HUES64 (cell line): ENCODE measurements around the gene FAM50B.

Experiments
- H3K27ac ChIP-seq: 2 replicates; pipeline ENCODE4 v1.7.0; 2013; ENCODE audit warnings: low read depth, low read length, inconsistent platforms
- H3K27me3 ChIP-seq: 2 replicates; pipeline ENCODE4 v1.6.1; 2013; ENCODE audit warnings: mild to moderate bottlenecking, low read length; ENCODE audit not compliant: insufficient read depth
- H3K36me3 ChIP-seq: 2 replicates; pipeline ENCODE4 v1.6.1; 2013; ENCODE audit warnings: mild to moderate bottlenecking, low read length; ENCODE audit not compliant: insufficient read depth
- H3K4me1 ChIP-seq: 2 replicates; pipeline ENCODE4 v1.6.1; 2013; ENCODE audit warnings: mild to moderate bottlenecking, low read length, moderate library complexity; ENCODE audit not compliant: insufficient read depth
- H3K4me3 ChIP-seq: 2 replicates; pipeline ENCODE4 v1.5.1; 2013; ENCODE audit warnings: mild to moderate bottlenecking, low read length, moderate library complexity
- H3K9ac ChIP-seq: 2 replicates; pipeline ENCODE4 v1.6.1; 2013; ENCODE audit warnings: mild to moderate bottlenecking, low read depth, low read length
- H3K9me3 ChIP-seq: 2 replicates; pipeline ENCODE4 v1.6.1; 2013; ENCODE audit warnings: low read depth, low read length; ENCODE audit not compliant: insufficient read depth
- WGBS: fragments of 150-250, 120-280 bp; methylation state at CpG from one replicate; pipeline ENCODE4 v1.1.7; 2013; ENCODE audit warnings: missing lambda C conversion rate; 5-methylcytosine and 5-hydroxymethylcytosine counted together

The FAM50B gene

DNA sequence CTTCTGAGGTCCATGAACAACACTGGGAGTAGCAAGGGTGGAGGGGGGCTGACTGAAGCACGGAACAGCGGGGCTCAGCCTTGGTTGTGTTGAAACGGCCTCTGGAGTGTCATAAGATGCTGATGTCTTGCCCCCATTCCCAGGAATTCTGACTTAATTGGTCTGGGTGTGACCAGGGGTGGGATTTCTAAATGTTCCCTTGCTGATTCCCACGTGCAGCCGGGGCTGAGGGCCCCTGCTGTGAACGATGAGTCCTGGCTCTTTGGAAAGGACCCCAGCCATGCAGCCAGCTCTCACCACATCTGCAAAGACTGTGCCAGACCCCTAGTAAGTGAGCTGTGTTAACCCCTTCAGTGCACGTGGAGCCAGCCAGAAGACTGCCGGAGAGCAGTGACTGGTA, 28.6 kb upstream of the FAM50B start:
- Histone ChIP-seq H3K4me3 (no peak overlapping the region), H3K27me3 (no peaks in the 10 kb centered on the region; the same call in 1 of the 2 replicates), H3K9me3 (no peaks in the 10 kb centered on the region), H3K27ac (no peak overlapping the region), H3K36me3 (no peaks in the 10 kb centered on the region), H3K4me1 (peaks cover 15% of the 10 kb centered on the region; the same call in 1 of the 2 replicates), H3K9ac (no peak overlapping the region)
- WGBS = 46% methylated on average over 8 of the region's 8 CpGs

DNA sequence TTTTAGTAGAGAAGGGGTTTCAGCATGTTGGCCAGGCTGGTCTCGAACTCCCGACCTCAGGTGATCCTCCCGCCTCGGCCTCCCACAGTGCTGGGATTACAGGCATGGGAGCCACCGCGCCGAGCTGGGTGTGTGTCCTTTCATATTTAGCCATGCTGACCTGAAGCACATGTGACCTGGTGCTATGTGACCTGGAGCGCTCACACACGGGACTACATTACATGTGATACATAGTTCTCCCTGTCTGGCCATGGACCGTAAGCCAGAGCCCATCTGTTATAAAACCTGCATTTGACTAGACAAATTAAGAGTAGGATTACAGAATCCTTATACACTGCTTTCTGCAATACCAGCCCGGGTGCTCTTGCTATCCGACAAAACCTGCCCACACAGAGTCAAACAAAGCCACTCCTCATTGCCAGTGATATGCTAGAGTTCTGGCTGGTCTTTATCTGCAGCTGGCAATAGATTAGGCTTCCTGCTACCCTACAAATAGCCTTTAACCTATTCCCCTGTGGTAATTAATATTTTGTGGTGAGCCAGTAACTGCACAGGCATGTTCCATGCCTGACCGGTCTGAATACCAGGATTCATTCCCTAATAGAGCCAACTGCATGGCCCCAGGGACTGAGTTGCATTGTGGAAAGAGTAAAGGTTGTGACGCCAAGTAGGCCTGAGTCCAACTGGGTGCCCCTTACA, 26.3 kb upstream of the FAM50B start:
- WGBS = 92% methylated on average over 14 of the region's 14 CpGs
- Histone ChIP-seq H3K4me3 (no peak overlapping the region), H3K4me1 (peaks cover 11% of the 10 kb centered on the region; the same call in 1 of the 2 replicates), H3K27ac (no peak overlapping the region), H3K27me3 (no peaks in the 10 kb centered on the region; the same call in 1 of the 2 replicates), H3K9me3 (no peaks in the 10 kb centered on the region), H3K9ac (no peak overlapping the region), H3K36me3 (no peaks in the 10 kb centered on the region)

DNA sequence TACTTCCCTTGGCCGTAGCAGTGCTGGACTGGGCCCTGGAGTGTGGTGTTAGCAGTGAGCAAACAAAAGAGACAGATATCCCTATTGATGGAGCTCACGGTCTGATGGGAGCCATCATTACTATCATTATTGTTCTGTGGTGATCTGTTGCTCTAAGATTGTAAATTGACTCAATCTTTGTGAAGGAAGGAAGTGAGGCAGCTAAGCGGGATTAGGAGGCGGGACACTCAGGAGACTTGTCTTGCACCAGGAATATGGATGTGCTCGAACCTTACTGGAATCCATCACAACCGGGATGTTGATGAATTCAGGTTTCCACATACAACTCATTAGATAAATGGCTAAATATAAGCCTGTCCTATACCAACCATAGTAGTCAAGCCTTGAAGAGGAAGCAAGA, 25.5 kb upstream of the FAM50B start:
- no peaks in the 10 kb centered on the region for H3K36me3 ChIP-seq
- WGBS = 91% methylated on average over 6 of the region's 6 CpGs
- H3K9me3 ChIP-seq = no peaks in the 10 kb centered on the region
- no peak overlapping the region for H3K4me3 ChIP-seq
- no peak overlapping the region for H3K27ac ChIP-seq
- peaks cover 9% of the 10 kb centered on the region; the same call in 1 of the 2 replicates for H3K4me1 ChIP-seq
- no peaks in the 10 kb centered on the region; the same call in 1 of the 2 replicates for H3K27me3 ChIP-seq
- H3K9ac ChIP-seq = no peak overlapping the region

DNA sequence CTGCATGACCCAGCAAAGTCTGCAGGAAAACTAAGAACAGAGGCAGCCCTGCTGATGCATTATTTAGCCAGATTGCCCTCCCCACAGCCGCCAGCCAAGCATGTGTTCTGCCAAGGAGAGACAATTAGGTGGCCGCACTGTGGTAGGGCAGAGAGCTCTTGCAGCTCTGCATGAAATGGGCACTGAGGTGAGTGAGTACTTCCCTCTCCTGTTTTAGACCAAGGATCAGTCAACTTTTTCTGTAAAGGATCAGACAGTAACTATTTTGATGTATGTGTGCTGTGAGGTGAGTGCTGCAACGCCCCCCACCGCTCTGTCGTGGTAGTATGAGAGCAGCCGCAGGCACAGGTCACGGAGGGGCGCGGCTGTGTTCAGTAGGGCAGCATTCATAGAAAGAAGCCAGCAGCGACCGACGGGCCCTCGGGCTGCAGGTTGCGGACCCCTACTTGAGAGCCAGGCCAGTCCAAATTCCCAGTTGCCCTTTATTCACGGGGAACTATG, 23.8 kb upstream of the FAM50B start:
- no peaks in the 10 kb centered on the region for H3K36me3 ChIP-seq
- peaks cover 9% of the 10 kb centered on the region; the same call in 1 of the 2 replicates for H3K4me1 ChIP-seq
- H3K9ac ChIP-seq = no peak overlapping the region
- no peaks in the 10 kb centered on the region for H3K9me3 ChIP-seq
- WGBS = 58% methylated on average over 15 of the region's 15 CpGs
- no peak overlapping the region for H3K27ac ChIP-seq
- no peak overlapping the region for H3K4me3 ChIP-seq
- H3K27me3 ChIP-seq = no peaks in the 10 kb centered on the region; the same call in 1 of the 2 replicates

DNA sequence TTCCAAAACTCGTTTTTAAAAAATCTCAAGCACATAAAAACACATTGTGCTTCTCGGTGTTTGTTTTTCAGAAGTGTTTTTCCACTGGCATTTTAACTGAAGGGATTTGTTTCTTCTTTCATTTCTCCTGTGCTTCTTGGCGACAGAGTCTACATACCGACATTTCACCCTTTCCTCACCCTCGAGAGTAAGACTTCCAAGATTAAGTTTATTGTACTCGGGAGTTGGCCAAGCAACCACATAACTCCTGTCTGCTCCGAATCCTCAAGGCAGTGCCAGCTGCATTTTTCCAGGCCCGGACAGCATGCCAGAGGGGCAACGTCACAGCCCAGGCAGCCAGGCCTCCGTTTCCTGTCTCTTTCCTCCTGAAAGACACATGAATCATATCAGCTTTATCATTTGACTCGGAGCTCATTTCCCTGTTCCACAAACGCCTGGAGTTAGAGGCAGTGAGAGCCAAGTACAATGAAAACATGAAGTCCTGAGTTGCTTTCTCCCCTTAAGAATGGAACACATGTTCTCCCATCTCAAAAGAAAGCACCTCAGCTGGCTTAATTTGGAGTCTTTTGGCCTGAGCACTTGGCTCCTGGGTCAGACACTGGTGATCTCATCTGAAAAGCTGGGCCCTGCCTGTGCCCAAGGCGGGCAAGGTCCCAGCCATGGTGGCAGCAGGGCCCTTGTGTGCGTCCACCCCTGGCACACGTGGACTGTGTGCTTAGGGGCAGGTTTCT, 23.2 kb upstream of the FAM50B start:
- H3K27ac ChIP-seq = no peak overlapping the region

DNA sequence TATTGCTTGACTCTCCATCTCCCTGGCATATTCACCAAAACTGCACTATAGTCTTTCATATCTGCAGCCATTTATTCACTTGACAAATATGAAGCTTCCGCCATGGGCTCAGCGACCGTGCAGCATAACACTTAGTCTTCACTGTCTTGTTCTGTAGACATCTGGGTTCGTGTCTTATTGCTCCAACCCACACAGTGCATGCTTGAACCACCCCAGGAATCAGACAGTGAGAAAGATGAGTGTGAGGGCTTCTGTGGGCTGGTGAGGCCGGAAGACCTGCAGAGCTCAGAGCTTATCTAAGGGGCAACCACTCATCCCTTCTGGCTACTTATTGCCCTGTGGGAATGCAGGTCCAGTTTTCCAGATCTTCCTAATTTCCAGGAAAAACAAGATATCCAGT, 19.9 kb upstream of the FAM50B start:
- H3K27me3 ChIP-seq = no peaks in the 10 kb centered on the region
- H3K4me3 ChIP-seq = no peak overlapping the region
- H3K9me3 ChIP-seq = no peaks in the 10 kb centered on the region
- no peak overlapping the region for H3K27ac ChIP-seq
- H3K4me1 ChIP-seq = peaks cover 4% of the 10 kb centered on the region; the same call in 1 of the 2 replicates
- WGBS = 96% methylated on average over 5 of the region's 5 CpGs
- H3K36me3 ChIP-seq = no peaks in the 10 kb centered on the region
- no peak overlapping the region for H3K9ac ChIP-seq

More for the DNA sequence above, 23.2 kb upstream of the FAM50B start:
- 84% methylated on average over 15 of the region's 15 CpGs for WGBS
- no peak overlapping the region for H3K4me3 ChIP-seq
- H3K4me1 ChIP-seq = peaks cover 4% of the 10 kb centered on the region; the same call in 1 of the 2 replicates
- no peaks in the 10 kb centered on the region for H3K9me3 ChIP-seq
- no peaks in the 10 kb centered on the region for H3K36me3 ChIP-seq
- no peaks in the 10 kb centered on the region for H3K27me3 ChIP-seq
- H3K9ac ChIP-seq = no peak overlapping the region

DNA sequence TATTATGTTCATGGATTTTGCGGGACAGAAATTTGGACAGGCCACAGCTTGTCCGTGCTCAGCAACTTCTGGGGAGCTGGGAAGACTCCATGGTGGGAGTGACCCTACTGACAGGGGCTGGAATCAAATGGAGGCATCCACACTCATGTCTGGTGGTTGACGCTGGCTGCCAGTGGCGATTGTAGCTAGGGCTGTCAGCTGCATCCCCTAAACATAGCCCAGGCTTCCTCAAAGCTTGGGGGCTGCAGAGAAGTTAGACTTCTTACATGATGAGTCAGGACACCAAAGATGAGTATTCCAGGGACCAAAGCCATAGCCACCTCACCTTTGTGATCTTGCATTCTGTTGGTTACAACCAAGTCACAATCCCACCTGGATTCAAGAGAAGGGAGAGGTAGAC, 18.4 kb upstream of the FAM50B start:
- Histone ChIP-seq H3K9me3 (no peaks in the 10 kb centered on the region), H3K4me1 (no peaks in the 10 kb centered on the region), H3K27ac (no peak overlapping the region), H3K9ac (no peak overlapping the region), H3K4me3 (no peak overlapping the region), H3K27me3 (no peaks in the 10 kb centered on the region), H3K36me3 (no peaks in the 10 kb centered on the region)
- 95% methylated on average over 4 of the region's 4 CpGs for WGBS

DNA sequence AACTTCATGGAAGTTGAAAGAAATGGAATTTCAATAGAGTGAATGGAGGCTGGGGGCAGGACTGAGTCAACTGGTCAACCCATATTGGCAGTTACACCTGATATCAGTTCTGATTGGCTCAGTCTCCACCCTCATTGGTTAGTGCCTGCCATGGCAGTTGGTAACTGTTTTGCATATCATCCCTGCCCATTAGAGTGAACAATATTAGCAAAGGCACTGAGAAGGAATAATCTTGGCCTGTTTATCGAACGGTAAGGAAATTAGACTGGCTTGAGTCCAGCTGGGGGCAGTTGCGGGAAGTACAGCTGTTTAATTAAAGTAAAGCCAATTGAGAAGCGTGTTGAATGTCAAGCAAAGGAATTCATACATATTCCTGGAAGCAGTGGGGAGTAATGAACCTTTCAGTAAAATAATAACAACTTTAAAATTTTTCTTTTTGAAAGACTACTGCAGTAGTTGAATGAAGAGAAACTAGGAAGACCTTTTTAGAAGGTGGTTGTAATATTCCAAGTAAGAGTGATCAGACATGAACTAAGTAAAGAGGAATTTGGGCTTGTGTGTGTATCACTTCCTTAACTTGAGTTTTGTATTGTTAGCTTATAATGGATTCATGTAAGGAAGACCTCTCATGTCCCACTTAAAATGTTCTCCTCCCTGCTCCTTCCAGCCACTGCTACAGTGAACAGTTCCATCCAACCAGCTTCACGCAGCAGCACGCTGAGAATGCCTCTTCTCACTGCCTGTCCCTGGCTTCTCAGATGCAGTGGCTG, 17.2 kb upstream of the FAM50B start:
- H3K36me3 ChIP-seq = no peaks in the 10 kb centered on the region
- H3K27me3 ChIP-seq = no peaks in the 10 kb centered on the region
- no peak overlapping the region for H3K27ac ChIP-seq
- H3K4me1 ChIP-seq = no peaks in the 10 kb centered on the region
- H3K9ac ChIP-seq = no peak overlapping the region
- WGBS = 93% methylated on average over 6 of the region's 6 CpGs
- H3K4me3 ChIP-seq = no peak overlapping the region
- H3K9me3 ChIP-seq = no peaks in the 10 kb centered on the region

DNA sequence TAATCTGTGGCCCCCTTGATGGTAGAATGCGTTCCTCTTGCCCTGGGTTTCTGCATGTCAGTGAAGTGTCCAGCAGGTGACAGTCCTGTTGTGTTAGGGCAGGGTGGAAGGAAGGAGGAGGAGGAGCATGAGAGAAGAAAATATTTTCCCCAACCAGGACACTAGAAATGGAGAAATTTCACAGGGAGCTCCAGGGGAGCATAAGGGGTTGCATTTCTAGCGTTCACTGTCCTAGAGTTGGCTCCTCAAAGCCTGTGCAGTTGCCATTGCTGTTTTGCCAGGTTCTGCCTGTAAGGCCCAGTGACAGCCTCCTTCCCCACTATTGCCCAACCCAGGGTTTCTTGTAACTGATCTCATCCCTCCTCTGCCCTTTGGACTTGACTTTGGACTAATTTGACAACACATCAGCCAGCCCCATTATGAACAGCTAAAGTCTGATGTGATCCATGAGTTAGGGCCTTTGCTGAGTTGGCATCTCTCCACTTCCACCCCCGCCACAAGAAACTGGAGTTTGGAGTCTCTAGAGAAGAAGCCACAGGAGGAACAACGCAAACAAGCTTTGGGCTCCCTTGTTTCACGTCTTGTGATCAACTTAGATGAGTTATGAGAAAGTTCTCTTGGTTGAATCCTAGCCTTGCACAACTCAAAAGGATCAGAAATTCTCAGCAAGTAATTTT, 14.0 kb upstream of the FAM50B start:
- Histone ChIP-seq H3K4me3 (no peak overlapping the region), H3K9me3 (no peaks in the 10 kb centered on the region), H3K27me3 (no peaks in the 10 kb centered on the region), H3K9ac (no peak overlapping the region), H3K4me1 (no peaks in the 10 kb centered on the region), H3K36me3 (no peaks in the 10 kb centered on the region), H3K27ac (no peak overlapping the region)
- WGBS = 93% methylated on average over 5 of the region's 5 CpGs

DNA sequence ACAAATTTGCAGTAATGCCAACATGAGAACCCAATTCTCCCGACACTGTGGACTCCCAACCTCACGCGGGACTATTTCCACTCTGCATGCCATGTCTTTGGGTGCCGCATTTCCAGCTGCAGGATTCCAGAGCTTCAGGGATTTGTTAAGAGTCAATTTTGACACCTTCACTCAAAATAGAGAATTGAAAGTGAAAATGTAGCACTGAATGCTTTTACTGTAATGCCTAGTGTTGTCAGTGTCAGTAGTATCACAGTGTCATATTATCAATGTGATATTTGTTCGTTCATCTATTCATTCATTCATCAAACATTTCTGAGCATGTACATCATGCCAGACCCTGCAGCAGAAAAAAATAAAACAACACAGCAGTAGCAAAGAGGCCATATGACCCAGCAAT, 13.4 kb upstream of the FAM50B start:
- Histone ChIP-seq H3K9me3 (no peaks in the 10 kb centered on the region), H3K4me3 (no peak overlapping the region), H3K27me3 (no peaks in the 10 kb centered on the region), H3K4me1 (no peaks in the 10 kb centered on the region), H3K36me3 (no peaks in the 10 kb centered on the region), H3K9ac (no peak overlapping the region), H3K27ac (no peak overlapping the region)
- 95% methylated on average over 5 of the region's 5 CpGs for WGBS
